ENCODE data around the gene ATP8A2.

DNA sequence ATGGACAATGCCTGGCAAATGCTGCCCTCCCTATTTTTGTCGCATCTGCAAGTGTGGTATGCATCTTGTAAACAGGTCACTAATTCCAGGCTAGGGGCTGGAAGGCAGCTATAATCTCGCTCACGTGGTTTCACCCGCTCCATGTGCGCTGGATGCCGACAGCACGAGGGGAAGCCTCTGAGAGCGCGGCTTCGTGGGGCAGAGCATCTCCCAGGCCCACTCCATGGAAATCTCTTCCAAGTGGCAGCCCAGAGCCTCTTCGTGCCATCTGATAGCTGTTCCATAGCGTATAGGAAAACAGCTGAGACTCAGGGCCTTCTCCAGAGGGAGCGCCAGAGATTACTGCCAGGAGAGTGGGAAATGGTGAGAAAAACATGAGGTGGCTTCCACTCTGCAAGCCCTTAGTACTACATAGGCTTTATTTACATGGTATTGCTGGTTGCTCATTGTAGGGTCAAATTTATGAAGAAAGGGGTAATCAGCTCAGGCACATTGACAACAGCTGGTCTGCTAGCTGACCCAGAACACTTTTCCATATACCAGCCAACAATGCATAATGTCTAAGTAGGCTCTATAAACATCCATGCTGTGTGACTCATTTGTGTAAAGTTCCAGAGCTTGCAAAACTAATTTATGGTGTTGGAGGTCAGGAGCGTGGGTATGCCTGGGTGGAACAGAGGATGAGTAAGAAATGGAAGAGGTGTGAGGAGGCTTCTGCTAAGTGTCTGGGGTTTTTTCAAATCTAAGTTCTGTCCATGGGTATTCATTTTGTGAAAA is 514.9 kb downstream of the ATP8A2 start:
- TF ChIP-seq, protein P1, sequence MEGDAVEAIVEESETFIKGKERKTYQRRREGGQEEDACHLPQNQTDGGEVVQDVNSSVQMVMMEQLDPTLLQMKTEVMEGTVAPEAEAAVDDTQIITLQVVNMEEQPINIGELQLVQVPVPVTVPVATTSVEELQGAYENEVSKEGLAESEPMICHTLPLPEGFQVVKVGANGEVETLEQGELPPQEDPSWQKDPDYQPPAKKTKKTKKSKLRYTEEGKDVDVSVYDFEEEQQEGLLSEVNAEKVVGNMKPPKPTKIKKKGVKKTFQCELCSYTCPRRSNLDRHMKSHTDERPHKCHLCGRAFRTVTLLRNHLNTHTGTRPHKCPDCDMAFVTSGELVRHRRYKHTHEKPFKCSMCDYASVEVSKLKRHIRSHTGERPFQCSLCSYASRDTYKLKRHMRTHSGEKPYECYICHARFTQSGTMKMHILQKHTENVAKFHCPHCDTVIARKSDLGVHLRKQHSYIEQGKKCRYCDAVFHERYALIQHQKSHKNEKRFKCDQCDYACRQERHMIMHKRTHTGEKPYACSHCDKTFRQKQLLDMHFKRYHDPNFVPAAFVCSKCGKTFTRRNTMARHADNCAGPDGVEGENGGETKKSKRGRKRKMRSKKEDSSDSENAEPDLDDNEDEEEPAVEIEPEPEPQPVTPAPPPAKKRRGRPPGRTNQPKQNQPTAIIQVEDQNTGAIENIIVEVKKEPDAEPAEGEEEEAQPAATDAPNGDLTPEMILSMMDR (IDR thresholded peaks at IDR 0.05) = no peak
- TF ChIP-seq REST (IDR thresholded peaks at IDR 0.05; ENCODE audit: insufficient read depth in 1 of 2, low read depth in 2 of 2, low read length in 1 of 2) (no peak), POLR2AphosphoS5 (IDR thresholded peaks at IDR 0.05; ENCODE audit: low read depth, low read length) (no peak)

All from Panc1 (cell line).